ENCODE measurements around the gene DCUN1D3.

Gene DCUN1D3

GRCh38 chr16:20833086-20833485, 67.1 kb downstream of the DCUN1D3 start:
- Mint-ChIP-seq H3K36me3 (ENCODE audit: low read depth) (peaks cover 51% of the 10 kb centered on the region), H3K9me3 (peaks cover 25% of the 10 kb centered on the region), H3K4me3 (no peak overlapping the region), H3K27me3 (ENCODE audit: low read depth, poor library complexity) (peaks cover 3% of the 10 kb centered on the region), H3K27ac (no peak overlapping the region), H3K4me1 (no peaks in the 10 kb centered on the region)
- TF ChIP-seq CTCF (IDR thresholded peaks at IDR 0.05), result no peak
- DNase-seq, result no peak

GRCh38 chr16:20830372-20830771, 69.8 kb downstream of the DCUN1D3 start:
- no peak for TF ChIP-seq CTCF (IDR thresholded peaks at IDR 0.05)
- Mint-ChIP-seq H3K27ac (no peak overlapping the region), H3K36me3 (ENCODE audit: low read depth) (peaks cover 24% of the 10 kb centered on the region), H3K27me3 (ENCODE audit: low read depth, poor library complexity) (peaks cover 3% of the 10 kb centered on the region), H3K4me1 (no peaks in the 10 kb centered on the region), H3K4me3 (no peak overlapping the region), H3K9me3 (peaks cover 9% of the 10 kb centered on the region)
- no peak for DNase-seq

- no peaks in the 10 kb centered on the region for H3K4me1 Mint-ChIP-seq
- no peak overlapping the region for H3K4me3 Mint-ChIP-seq
- no peaks in the 10 kb centered on the region for H3K27me3 Mint-ChIP-seq (ENCODE audit: low read depth, poor library complexity)
- TF ChIP-seq CTCF (IDR thresholded peaks at IDR 0.05), result no peak
- H3K27ac Mint-ChIP-seq, result no peak overlapping the region
- DNase-seq, result no peak
- peaks cover 15% of the 10 kb centered on the region for H3K36me3 Mint-ChIP-seq (ENCODE audit: low read depth)
- H3K9me3 Mint-ChIP-seq, result peaks cover 2% of the 10 kb centered on the region
Observed at GRCh38 chr16:20829536-20829935, 70.6 kb downstream of the DCUN1D3 start.

- TF ChIP-seq CTCF (IDR thresholded peaks at IDR 0.05), result no peak
- no peak for DNase-seq
- Mint-ChIP-seq H3K4me1 (no peaks in the 10 kb centered on the region), H3K36me3 (ENCODE audit: low read depth) (peaks cover 12% of the 10 kb centered on the region), H3K9me3 (no peaks in the 10 kb centered on the region), H3K27me3 (ENCODE audit: low read depth, poor library complexity) (no peaks in the 10 kb centered on the region), H3K27ac (no peak overlapping the region), H3K4me3 (no peak overlapping the region)
Observed at GRCh38 chr16:20826039-20826566, 74.1 kb downstream of the DCUN1D3 start.

- Mint-ChIP-seq H3K27ac (no peak overlapping the region), H3K4me3 (no peak overlapping the region), H3K9me3 (no peaks in the 10 kb centered on the region), H3K36me3 (ENCODE audit: low read depth) (peaks cover 32% of the 10 kb centered on the region), H3K27me3 (ENCODE audit: low read depth, poor library complexity) (no peaks in the 10 kb centered on the region), H3K4me1 (no peaks in the 10 kb centered on the region)
- no peak for DNase-seq
- TF ChIP-seq CTCF (IDR thresholded peaks at IDR 0.05), result no peak
Observed at GRCh38 chr16:20822521-20823325, 77.4 kb downstream of the DCUN1D3 start.

- H3K9me3 Mint-ChIP-seq, result no peaks in the 10 kb centered on the region
- H3K4me1 Mint-ChIP-seq, result no peaks in the 10 kb centered on the region
- DNase-seq, result no peak
- no peak overlapping the region for H3K27ac Mint-ChIP-seq
- H3K27me3 Mint-ChIP-seq (ENCODE audit: low read depth, poor library complexity), result no peaks in the 10 kb centered on the region
- H3K36me3 Mint-ChIP-seq (ENCODE audit: low read depth), result peaks cover 32% of the 10 kb centered on the region
- no peak overlapping the region for H3K4me3 Mint-ChIP-seq
- no peak for TF ChIP-seq CTCF (IDR thresholded peaks at IDR 0.05)
Observed at GRCh38 chr16:20821682-20822081, 78.5 kb downstream of the DCUN1D3 start.

Data from nephron progenitor cell (in vitro differentiated cells).